H1 (cell line): ENCODE data around the gene MPST. TPM values are rescaled to one million over a fixed set of nuclear protein-coding genes. Genes with fewer than 3 reads are reported as not detected.

ENCODE experiments used
- CTCF ChIA-PET: fragments of 300-600 bp; sonication (Branson Sonifier 250); formaldehyde crosslinking; loops from one replicate; lab custom pipeline; 2021; ENCODE audit not compliant: partially characterized antibody; lab: Charles Lee
- POLR2A ChIA-PET: fragments of 300-600 bp; sonication (Branson Sonifier 250); formaldehyde crosslinking; loops from one replicate; lab custom pipeline; 2021; ENCODE audit warnings: inconsistent platforms; ENCODE audit not compliant: partially characterized antibody; lab: Charles Lee
- DNase-seq, 2 experiments: peaks; one replicate each; pipeline versions ENCODE4 v3.0.0 to v3.0.0-alpha.2; 2010 to 2022; ENCODE audit warnings: low spot score in 2 of 2, low read depth in 1 of 2, mixed read lengths in 1 of 2
- FAIRE-seq: peaks from 2 replicates; lab custom pipeline; 2011; peaks lifted over from hg19 to GRCh38; lab: Jason Lieb, UNC
- H2AFZ ChIP-seq: 2 replicates; pipeline ENCODE4 v1.8.1; 2012; ENCODE audit warnings: low read length, inconsistent platforms
- H2AK5ac ChIP-seq: 2 replicates; pipeline ENCODE4 v1.6.1; 2013; ENCODE audit warnings: low read depth, low read length
- H2BK120ac ChIP-seq: replicated peaks from 2 replicates; pipeline ENCODE3; 2013; ENCODE audit warnings: low read depth, low read length, inconsistent platforms
- H2BK12ac ChIP-seq: 2 replicates; pipeline ENCODE4 v1.6.1; 2013; ENCODE audit warnings: low read depth, low read length
- H2BK15ac ChIP-seq: 2 replicates; pipeline ENCODE4 v1.6.1; 2013; ENCODE audit warnings: low read length
- H2BK20ac ChIP-seq: 2 replicates; pipeline ENCODE4 v1.6.1; 2013; ENCODE audit warnings: low read length
- H2BK5ac ChIP-seq: 2 replicates; pipeline ENCODE4 v1.6.1; 2013; ENCODE audit warnings: low read depth, low read length
- H3K14ac ChIP-seq: 2 replicates; pipeline ENCODE4 v1.6.1; 2013; ENCODE audit warnings: inconsistent platforms; ENCODE audit not compliant: insufficient read length
- H3K18ac ChIP-seq: 2 replicates; pipeline ENCODE4 v1.6.1; 2013; ENCODE audit warnings: low read length; ENCODE audit errors: extremely low read depth
- H3K23ac ChIP-seq: 2 replicates; pipeline ENCODE4 v1.6.1; 2013; ENCODE audit warnings: inconsistent platforms; ENCODE audit not compliant: insufficient read length
- H3K23me2 ChIP-seq: 2 replicates; pipeline ENCODE4 v1.6.1; 2013; ENCODE audit warnings: low read depth, low read length
- H3K27ac ChIP-seq: 2 replicates; pipeline ENCODE4 v1.6.1; 2011; ENCODE audit warnings: low read depth, low read length, inconsistent platforms
- H3K27me3 ChIP-seq, 4 experiments: replicated peaks in 1 of 4; 1 replicate in 1 of 4; 2 replicates in 3 of 4; pipeline versions ENCODE4 v1.6.1 to v1.8.1; 2011 to 2013; ENCODE audit warnings: low read length in 3 of 4, mild to moderate bottlenecking in 3 of 4, inconsistent platforms in 2 of 4, mixed read lengths in 2 of 4, moderate library complexity in 1 of 4; ENCODE audit not compliant: control insufficient read depth in 3 of 4, insufficient read depth in 3 of 4; ENCODE audit errors: extremely low read depth in 1 of 4
- H3K36me3 ChIP-seq, 4 experiments: 2 replicates each; pipeline versions ENCODE4 v1.6.1 to v1.8.1; 2011 to 2013; ENCODE audit warnings: mild to moderate bottlenecking in 4 of 4, low read length in 3 of 4, moderate library complexity in 2 of 4, control low read depth in 1 of 4, inconsistent platforms in 1 of 4; ENCODE audit not compliant: insufficient read depth in 4 of 4, control insufficient read depth in 2 of 4
- H3K4ac ChIP-seq: replicated peaks from 2 replicates; pipeline ENCODE3; 2013; ENCODE audit warnings: low read length, low read depth, mixed read lengths, inconsistent platforms; ENCODE audit not compliant: insufficient read length
- H3K4me1 ChIP-seq, 4 experiments: replicated peaks in 1 of 4; 1 replicate in 1 of 4; 2 replicates in 3 of 4; pipeline versions ENCODE4 v1.6.1 to v1.8.1; 2011 to 2013; ENCODE audit warnings: low read length in 3 of 4, inconsistent platforms in 2 of 4, mixed read lengths in 1 of 4; ENCODE audit not compliant: insufficient read depth in 4 of 4, control insufficient read depth in 3 of 4
- H3K4me2 ChIP-seq, 2 experiments: 2 replicates each; pipeline versions ENCODE4 v1.6.1 to v1.8.1; 2011 to 2013; ENCODE audit warnings: low read depth in 2 of 2, low read length in 2 of 2, control low read depth in 1 of 2, inconsistent platforms in 1 of 2, mild to moderate bottlenecking in 1 of 2; ENCODE audit not compliant: insufficient read depth in 1 of 2
- H3K4me3 ChIP-seq, 4 experiments: fragments of 200-600, 300-600 bp in 1 of 4; sonication (generic), shearing (Covaris generic), sonication (Bioruptor Twin) in 1 of 4; 2 replicates each; pipeline versions ENCODE4 v1.5.1 to v1.8.1; 2011 to 2016; ENCODE audit warnings: low read length in 4 of 4, low read depth in 3 of 4, control low read depth in 2 of 4, inconsistent platforms in 2 of 4, mild to moderate bottlenecking in 2 of 4, mixed read lengths in 1 of 4, moderate library complexity in 1 of 4; ENCODE audit not compliant: insufficient read depth in 2 of 4; ENCODE audit errors: extremely low read depth in 1 of 4
- H3K56ac ChIP-seq: replicated peaks from 2 replicates; pipeline ENCODE3; 2013; ENCODE audit warnings: low read depth, mild to moderate bottlenecking, mixed read lengths, low read length, inconsistent platforms; ENCODE audit not compliant: insufficient read length
- H3K79me1 ChIP-seq: 2 replicates; pipeline ENCODE4 v1.6.1; 2013; ENCODE audit warnings: low read depth, low read length, control low read depth
- H3K79me2 ChIP-seq, 2 experiments: 2 replicates each; pipeline versions ENCODE4 v1.6.1 to v1.8.1; 2012 to 2013; ENCODE audit warnings: low read length in 2 of 2, mild to moderate bottlenecking in 2 of 2, inconsistent platforms in 1 of 2; ENCODE audit not compliant: insufficient read depth in 2 of 2, control insufficient read depth in 1 of 2
- H3K9ac ChIP-seq, 4 experiments: replicated peaks in 1 of 4; 1 replicate in 1 of 4; 2 replicates in 3 of 4; pipeline versions ENCODE4 v1.6.1 to v1.8.1; 2011 to 2013; ENCODE audit warnings: low read depth in 3 of 4, low read length in 3 of 4, control low read depth in 2 of 4, mild to moderate bottlenecking in 2 of 4, moderate library complexity in 2 of 4, inconsistent platforms in 1 of 4; ENCODE audit errors: extremely low read depth in 1 of 4
- H3K9me3 ChIP-seq, 2 experiments: 2 replicates each; pipeline versions ENCODE4 v1.6.1 to v1.8.1; 2012 to 2013; ENCODE audit warnings: mild to moderate bottlenecking in 2 of 2, moderate library complexity in 2 of 2, control low read depth in 1 of 2, inconsistent platforms in 1 of 2, low read depth in 1 of 2, low read length in 1 of 2, mixed read lengths in 1 of 2; ENCODE audit not compliant: insufficient read depth in 2 of 2
- H4K20me1 ChIP-seq, 2 experiments: replicated peaks in 1 of 2; 2 replicates each; pipeline versions ENCODE3 to v1.8.1; 2011 to 2013; ENCODE audit warnings: inconsistent platforms in 2 of 2, low read length in 2 of 2, mild to moderate bottlenecking in 1 of 2; ENCODE audit not compliant: insufficient read depth in 2 of 2, control insufficient read depth in 1 of 2
- H4K5ac ChIP-seq: 2 replicates; pipeline ENCODE4 v1.6.1; 2013; ENCODE audit warnings: low read length, low read depth, mixed read lengths, inconsistent platforms; ENCODE audit not compliant: insufficient read length
- H4K8ac ChIP-seq: 2 replicates; pipeline ENCODE4 v1.8.0; 2013; ENCODE audit warnings: mild to moderate bottlenecking, moderate library complexity, low read length, inconsistent platforms; ENCODE audit not compliant: insufficient read depth; ENCODE audit errors: extremely low read depth
- H4K91ac ChIP-seq: replicated peaks from 2 replicates; pipeline ENCODE3; 2013; ENCODE audit warnings: low read length, mixed read lengths, inconsistent platforms; ENCODE audit not compliant: insufficient read length
- FOSL1 ChIP-seq: IDR thresholded peaks from 2 replicates; pipeline ENCODE4 v1.6.1; 2011; ENCODE audit warnings: mild to moderate bottlenecking, low read depth, low read length, moderate library complexity; ENCODE audit not compliant: insufficient read depth
- KDM1A ChIP-seq: fragments of 200-600, 300-600 bp; sonication (generic); IDR thresholded peaks from 2 replicates; pipeline ENCODE4 v1.7.1; 2016; ENCODE audit warnings: mild to moderate bottlenecking, low read length, borderline replicate concordance
- WGBS, 2 experiments: shearing (Covaris generic) in 1 of 2; methylation state at CpG; one replicate each; pipeline versions ENCODE4 v1.1.6 to v1.1.7; 2013 to 2015; ENCODE audit warnings: low lambda C conversion rate in 2 of 2, mixed read lengths in 2 of 2, inconsistent platforms in 1 of 2, low coverage in 1 of 2, missing lambda C conversion rate in 1 of 2; ENCODE audit not compliant: insufficient replicate concordance in 2 of 2, insufficient coverage in 1 of 2, insufficient read length in 1 of 2; ENCODE audit errors: extremely low coverage in 1 of 2, missing lambda C conversion rate in 1 of 2; 5-methylcytosine and 5-hydroxymethylcytosine counted together
- polyA plus RNA-seq, 7 experiments: library from polyadenylated mRNA; depleted of rRNA in 3 of 7; stranded (reverse) in 5 of 7; unstranded in 2 of 7; fragments of >200 nt in 5 of 7; fragments of 200-250 nt in 2 of 7; gene quantifications; 1 replicate in 5 of 7; 2 replicates in 1 of 7; 4 replicates in 1 of 7; pipeline versions ENCODE4 v1.2.1 to v1.2.3, GENCODE V29; 2011 to 2013; ENCODE audit warnings: missing spikeins in 2 of 7, mixed read lengths in 2 of 7
- total RNA-seq: library from RNA; stranded (reverse); fragmentation: NEBNext Ultra II Directional; extraction: Animal tissue kit (Norgen Biotek cat#: 25700); gene quantifications from 2 replicates; pipeline ENCODE4 v1.2.1, GENCODE V29; 2021

The MPST gene
- total and polyA plus RNA-seq, 2 of the 8 experiments (the other 6 are each of a cell fraction or from before 2014, with no cell fraction given) = 86.0 to 124 TPM

- Histone ChIP-seq H3K56ac (no peak overlapping the region), H2BK20ac (no peak overlapping the region), H2BK5ac (no peak overlapping the region), H3K14ac (no peak overlapping the region), H3K9me3 (no peaks in the 10 kb centered on the region), H3K4me1 (peaks cover 0 to 11% (median 5%) of the 10 kb centered on the region in 4 experiments; a peak in 4 of 7 replicates), H2BK15ac (no peak overlapping the region), H3K79me2 (no peaks in the 10 kb centered on the region), H3K9ac (no peak overlapping the region), H3K4ac (no peak overlapping the region), H2BK120ac (no peak overlapping the region), H2BK12ac (peak overlapping the region; percentile 75; the same call in 1 of the 2 replicates), H3K23ac (no peak overlapping the region), H3K18ac (0 out of 2 replicates have a peak overlapping the region, but pooled peaks have one; percentile 75), H3K79me1 (no peaks in the 10 kb centered on the region), H4K20me1 (peaks cover 0 to 5% of the 10 kb centered on the region in 2 experiments), H4K91ac (no peak overlapping the region), H3K27me3 (0 out of 7 replicates have a peak, but pooled peaks cover 0 to 3% (median 0%) of the 10 kb centered on the region in 4 experiments), H3K4me3 (no peak overlapping the region), H3K23me2 (no peaks in the 10 kb centered on the region), H4K8ac (peak overlapping the region; percentile 12; the same call in 1 of the 2 replicates), H2AFZ (no peak overlapping the region), H4K5ac (no peak overlapping the region), H3K36me3 (peaks cover 0 to 22% (median 2%) of the 10 kb centered on the region in 4 experiments; a peak in 4 of 8 replicates), H2AK5ac (no peak overlapping the region; the same call in 1 of the 2 replicates), H3K27ac (no peak overlapping the region), H3K4me2 (no peak overlapping the region)
- POLR2A ChIA-PET = interaction anchor here (0.9 to 5.0 kb wide), 6 partner anchors 8 to 19 kb away, joined by 3 to 33 read pairs (median 4); partner anchors contain the start of genes KCTD17, MPST and TST
- WGBS, 2 experiments = 79% methylated on average over 18 of the region's 18 CpGs; no CpG with 5 or more reads in 1 of the 2 experiments
- CTCF ChIA-PET = interaction anchor here (0.7 to 5.7 kb wide), 12 partner anchors 12 to 206 kb away, joined by 3 to 56 read pairs (median 4); partner anchors contain the start of genes MPST and TST
- DNase-seq (peak in 1 of 2 experiments; percentile 50), FAIRE-seq (no peak)
- TF ChIP-seq KDM1A (peak; percentile 94), FOSL1 (no peak)
Measured at GRCh38 chr22:37032535-37033460, 13.3 kb downstream of the MPST start.
